GM18526 (cell line): Measurements from ENCODE around the gene FAM168B.

Source experiments
- POLR2A ChIP-seq: IDR thresholded peaks from 3 replicates; pipeline ENCODE4 v1.6.1; 2011; ENCODE audit not compliant: insufficient read length; ENCODE audit errors: extremely low read depth

Gene FAM168B

GRCh38 chr2:131027566-131028528 lies 65.4 kb downstream of the FAM168B start:
- no peak for TF ChIP-seq POLR2A

- TF ChIP-seq POLR2A = no peak
Measured at GRCh38 chr2:131026919-131027318, 66.3 kb downstream of the FAM168B start.

- TF ChIP-seq POLR2A = no peak
Measured at GRCh38 chr2:131023758-131024157, 69.5 kb downstream of the FAM168B start.

DNA sequence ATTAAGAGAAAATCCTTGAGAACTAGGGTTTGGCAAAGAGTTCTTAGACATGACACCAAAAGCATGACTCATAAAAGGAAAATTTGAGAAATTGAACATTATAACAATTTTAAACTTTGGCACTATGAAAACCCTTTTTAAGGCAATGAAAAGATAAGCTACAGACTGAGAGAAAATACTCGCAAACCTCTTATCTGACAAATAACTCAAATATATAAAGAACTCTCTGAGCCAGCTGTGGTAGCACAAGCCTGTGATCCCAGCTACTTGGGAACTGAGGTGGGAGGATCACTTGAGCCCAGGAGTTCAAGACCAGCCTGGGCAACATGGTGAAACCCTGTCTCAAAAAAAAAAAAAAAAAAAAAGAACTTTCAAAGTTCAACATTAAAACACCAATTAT lies 70.5 kb downstream of the FAM168B start:
- TF ChIP-seq POLR2A = no peak

DNA sequence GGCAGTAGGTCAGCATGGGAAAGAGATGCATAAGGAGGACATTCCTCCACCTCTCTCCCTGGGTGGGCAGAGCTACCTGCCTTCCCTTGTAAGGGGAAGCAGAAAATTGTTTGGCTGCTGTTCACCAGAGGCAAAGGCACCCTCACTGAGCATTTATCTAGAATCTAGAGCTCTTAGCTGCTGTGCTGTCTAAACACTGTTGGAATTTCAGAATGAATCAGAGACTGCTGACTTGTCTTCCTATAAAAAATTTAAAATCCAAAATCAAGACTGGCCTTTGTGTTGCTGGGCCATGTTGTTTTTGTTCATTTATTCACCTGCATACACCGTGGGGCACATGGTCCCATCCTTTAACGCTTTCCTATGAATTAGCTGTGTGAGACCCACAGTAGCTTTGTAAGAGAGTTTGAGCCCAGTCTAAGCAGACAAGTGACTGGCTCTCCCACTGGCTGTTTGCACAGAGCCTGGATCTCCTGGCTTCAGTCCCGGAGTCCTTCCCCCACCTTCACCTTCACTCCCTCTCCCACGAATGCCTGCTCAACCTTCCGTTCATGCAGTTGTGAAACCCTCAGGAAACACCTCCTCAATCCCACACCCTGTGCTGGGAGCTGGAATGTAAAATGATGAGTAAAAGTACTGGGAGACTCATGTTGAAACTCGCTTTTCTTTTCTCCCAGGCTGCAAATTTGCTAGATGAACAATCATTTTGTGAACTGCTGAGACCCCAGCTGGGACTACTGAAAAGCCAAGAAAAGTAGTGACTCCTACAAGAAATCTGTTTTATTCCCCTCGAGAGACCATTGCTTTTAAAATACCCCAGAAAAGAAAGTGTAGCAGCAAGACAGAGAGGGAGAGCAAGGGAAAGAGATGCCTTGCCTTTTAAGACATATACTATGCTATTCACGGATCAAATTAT lies 76.2 kb downstream of the FAM168B start:
- TF ChIP-seq POLR2A = no peak

DNA sequence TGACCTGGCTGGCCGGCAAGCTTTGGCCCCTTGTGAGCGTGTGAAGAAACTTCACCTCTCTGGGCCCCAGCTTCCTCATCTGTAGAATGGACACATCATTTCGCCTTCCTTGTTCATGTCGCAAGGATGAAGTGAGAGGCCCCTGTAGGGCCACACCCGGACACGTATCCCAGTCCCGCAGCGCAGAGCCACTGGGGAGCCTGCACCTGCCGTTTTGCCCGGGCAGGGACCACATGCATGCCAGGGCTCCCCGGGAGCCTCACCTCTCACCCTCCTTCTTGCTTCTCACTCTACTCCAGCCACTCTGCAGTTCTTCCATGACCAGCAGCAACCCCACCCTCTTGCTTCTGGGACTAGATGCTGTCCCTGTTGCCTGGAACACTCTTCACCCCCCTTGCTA lies 77.5 kb downstream of the FAM168B start:
- no peak for TF ChIP-seq POLR2A

GRCh38 chr2:131014141-131014540 lies 79.1 kb downstream of the FAM168B start:
- no peak for TF ChIP-seq POLR2A

DNA sequence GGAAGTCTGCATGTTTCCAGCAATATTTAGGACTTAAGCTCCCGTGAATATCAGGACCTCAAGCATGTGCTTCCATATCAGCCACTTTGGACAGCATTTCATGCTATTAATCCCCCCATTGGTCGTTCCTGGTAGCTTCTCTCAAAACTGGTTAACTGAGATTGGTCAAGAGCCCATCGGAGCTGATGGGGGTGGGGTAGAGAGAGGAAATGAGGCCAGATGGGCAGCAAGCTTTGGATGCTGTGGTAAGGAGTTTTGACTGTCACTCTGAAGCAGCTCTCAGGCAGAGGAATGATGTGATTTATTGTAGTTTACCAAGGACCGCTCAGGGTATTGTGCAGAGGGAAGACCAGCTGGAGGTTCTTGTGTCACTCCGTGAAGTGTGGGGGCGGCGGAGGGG lies 81.8 kb downstream of the FAM168B start:
- TF ChIP-seq POLR2A = no peak

- TF ChIP-seq POLR2A = no peak
Measured at GRCh38 chr2:131010566-131010965, 82.7 kb downstream of the FAM168B start.

- TF ChIP-seq POLR2A = no peak
Measured at GRCh38 chr2:131009713-131010475, 83.4 kb downstream of the FAM168B start.

DNA sequence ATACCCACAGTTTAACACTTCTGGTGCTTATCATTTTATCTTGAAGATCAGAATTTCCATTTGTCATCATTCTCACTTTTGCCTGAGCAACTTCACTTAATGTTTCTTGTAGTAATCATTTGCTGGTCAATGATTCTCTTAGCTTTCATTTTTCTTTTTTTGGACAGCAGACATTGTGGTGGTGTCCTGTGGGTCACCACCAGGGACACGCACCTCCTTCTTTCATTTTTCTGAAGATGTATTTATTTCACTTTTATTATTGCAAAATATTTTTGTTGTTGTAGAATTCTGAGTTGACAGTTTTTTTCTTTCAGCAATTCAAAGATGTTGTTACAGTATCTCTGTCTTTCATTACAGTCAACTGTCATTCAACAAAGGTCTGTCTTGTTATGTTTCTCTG lies 84.3 kb downstream of the FAM168B start:
- no peak for TF ChIP-seq POLR2A

DNA sequence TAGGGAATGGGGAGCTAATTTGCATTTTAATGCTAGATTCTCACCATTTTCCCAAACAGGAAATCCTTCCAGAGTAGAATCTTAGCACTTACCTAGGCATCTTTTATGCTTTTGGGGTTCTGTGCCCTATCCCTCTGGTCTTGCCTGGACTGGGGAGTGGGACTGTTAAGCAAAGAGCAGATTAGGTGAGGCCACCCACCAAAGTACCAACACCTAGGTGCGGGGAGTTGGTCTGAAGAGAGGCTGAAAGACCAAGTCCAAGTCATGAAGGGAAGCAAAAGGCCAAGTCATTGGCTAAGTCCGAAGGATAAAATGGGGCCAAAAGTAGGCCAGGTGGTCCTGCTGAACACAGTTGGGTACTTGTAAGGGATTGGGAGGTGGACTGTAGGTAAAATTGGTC lies 86.7 kb downstream of the FAM168B start:
- TF ChIP-seq POLR2A = no peak

DNA sequence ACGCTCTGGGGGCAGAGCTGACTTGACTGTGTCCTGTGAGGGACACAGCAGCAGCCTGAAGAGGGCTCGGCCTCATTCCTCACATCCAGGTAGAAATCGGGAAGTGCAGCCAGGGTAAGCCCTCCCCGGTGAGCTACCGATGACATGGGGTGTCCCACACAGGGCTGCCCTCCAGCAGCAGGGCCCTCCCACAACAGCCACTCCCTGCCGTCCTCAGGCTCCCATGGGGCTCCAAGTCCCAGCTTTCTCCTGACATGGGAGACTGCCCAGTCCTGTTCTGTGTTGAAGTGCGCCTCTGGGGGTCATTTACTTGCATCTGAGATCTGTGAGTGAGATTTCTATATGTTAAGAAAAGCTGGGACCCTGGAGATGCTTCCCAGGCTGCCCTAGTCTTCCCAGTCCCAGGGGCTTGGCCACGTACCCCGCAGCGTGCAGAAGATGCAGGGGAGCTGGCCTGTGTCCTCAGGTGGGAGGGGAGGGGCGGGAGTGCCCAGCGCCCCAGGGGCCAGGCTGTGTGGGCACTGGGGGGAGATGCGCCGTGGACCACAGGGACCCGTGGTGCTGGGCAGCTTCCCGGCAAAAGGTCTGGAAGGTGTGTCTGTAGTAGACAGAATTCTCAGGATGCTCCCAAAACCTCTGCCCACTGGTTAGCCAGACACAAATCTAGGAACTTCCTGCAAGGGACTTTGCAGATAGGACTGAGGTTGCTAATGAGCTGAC lies 87.9 kb downstream of the FAM168B start:
- no peak for TF ChIP-seq POLR2A

DNA sequence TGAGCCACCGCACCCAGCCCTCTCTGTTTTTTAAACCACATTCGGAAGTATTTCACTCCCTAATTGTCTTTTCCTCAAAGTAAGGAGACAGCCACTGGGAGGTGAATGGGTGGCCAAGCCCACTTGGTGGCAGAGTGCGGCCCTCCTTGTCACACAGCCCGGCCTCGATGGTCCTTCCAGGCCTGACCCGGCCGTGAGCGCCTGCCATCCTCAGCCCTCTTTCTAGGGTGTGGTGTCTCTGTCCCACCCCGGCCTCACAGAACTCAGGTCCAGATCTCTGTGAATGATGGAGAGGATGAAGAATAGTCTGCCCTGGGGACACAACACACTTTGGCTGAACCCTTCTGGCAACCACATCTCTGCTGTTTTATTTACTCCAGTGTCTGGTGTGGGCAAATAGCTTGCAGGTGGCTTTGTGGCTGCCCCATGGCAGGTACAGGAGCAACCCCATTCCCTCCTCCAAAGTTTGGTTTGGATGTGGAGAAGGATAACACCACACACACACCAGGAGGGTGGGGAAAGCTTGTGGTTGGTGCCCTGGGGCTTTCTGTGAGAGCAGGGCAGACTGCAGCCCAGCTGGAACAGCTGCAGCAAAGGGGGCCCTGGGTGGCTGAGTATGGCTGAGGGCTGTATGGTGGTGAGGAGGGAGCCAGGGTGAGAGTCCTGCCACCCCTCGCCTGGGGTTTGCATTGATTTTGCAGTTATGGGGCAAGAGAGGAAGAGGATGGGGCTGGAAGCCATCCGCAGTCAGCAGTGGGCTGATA lies 88.6 kb downstream of the FAM168B start:
- no peak for TF ChIP-seq POLR2A
